Measurements from ENCODE around the gene MPHOSPH8. TPM values are rescaled to one million over a fixed set of nuclear protein-coding genes. Genes with fewer than 3 reads are reported as not detected.

The MPHOSPH8 gene
- total RNA-seq, 1 donor from 2014 or later = 16.4 TPM

DNA sequence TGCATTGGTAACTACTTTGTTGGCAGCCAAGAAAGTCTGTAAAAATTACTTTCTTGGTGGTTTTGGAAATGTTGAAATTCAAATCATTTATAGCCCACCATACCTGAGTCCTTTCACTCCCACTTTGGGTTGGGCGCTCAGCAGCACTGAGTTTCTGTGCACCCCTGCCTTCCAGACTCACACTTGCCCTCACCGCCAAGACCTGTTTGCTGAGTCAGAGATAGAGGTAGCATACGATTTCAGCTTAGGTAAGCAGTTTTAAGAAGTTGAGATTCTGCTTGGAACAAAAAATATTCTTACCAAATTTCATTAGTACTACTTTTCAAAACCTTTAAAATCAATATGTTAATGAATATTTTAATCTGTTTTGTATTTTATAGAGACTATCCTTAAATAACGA lies 12.6 kb downstream of the MPHOSPH8 start:
- TF ChIP-seq, protein P1, sequence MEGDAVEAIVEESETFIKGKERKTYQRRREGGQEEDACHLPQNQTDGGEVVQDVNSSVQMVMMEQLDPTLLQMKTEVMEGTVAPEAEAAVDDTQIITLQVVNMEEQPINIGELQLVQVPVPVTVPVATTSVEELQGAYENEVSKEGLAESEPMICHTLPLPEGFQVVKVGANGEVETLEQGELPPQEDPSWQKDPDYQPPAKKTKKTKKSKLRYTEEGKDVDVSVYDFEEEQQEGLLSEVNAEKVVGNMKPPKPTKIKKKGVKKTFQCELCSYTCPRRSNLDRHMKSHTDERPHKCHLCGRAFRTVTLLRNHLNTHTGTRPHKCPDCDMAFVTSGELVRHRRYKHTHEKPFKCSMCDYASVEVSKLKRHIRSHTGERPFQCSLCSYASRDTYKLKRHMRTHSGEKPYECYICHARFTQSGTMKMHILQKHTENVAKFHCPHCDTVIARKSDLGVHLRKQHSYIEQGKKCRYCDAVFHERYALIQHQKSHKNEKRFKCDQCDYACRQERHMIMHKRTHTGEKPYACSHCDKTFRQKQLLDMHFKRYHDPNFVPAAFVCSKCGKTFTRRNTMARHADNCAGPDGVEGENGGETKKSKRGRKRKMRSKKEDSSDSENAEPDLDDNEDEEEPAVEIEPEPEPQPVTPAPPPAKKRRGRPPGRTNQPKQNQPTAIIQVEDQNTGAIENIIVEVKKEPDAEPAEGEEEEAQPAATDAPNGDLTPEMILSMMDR (conservative IDR thresholded peaks at IDR 0.05; ENCODE audit: low read depth, low read length) = no peak
- no peak for DNase-seq (ENCODE audit: low read depth)
- no peak overlapping the region for H3K4me3 ChIP-seq (ENCODE audit: low read depth, low read length)

DNA sequence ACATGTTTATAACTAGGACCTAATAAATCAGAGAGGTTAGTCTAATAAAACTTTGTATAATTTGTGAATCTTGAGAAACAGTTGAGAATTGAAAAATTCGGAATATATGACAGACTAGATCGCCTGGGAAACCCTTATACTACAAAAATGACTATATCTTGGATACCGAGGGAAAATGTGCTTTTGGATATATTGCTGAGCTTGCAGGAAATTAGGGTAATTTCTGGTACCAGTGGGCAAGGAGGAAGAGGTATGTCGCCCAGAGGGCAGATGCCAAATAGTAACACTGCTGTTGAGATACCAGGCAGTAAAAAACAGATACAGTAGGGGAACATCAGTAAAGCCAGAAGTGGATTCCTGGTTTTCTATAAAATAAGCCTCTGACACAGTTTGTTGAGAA lies 17.3 kb downstream of the MPHOSPH8 start:
- TF ChIP-seq, protein P1 (conservative IDR thresholded peaks at IDR 0.05; ENCODE audit: low read depth, low read length) = no peak
- no peak for DNase-seq (ENCODE audit: low read depth)
- no peak overlapping the region for H3K4me3 ChIP-seq (ENCODE audit: low read depth, low read length)

DNA sequence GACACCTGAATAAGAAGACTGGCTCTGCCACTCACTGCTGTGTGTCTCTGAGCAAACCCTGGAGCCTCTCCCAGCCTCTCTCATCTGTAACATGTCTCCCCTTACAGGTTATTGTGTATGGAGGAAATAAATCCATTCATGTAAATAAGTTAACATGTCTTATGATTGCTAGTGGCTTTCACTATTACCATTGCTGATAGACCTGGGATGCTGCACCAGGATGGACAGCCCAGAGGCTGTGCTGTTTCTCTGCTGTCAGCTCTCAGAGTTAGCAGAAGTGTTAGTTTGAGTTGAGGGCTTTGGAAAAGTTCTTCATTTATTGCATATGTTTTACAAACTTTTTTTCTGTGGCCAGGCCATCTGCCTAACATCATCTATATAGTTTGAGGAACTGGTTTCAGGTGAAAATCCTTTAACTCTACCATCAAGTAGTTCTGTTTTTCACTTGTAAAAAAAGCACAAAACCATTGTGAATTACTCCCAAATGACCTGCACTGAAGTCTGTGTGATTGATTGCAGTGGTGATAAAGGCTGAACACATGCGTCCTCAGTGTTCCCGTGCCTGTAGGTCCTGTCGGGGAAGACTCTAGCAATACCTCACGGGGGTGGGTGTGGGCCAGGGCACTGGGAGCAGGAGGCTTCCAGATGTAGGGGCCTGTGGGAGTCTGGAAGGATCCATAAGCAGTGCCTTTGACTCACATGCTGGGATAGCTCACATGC lies 24.6 kb downstream of the MPHOSPH8 start:
- TF ChIP-seq, protein P1 (conservative IDR thresholded peaks at IDR 0.05; ENCODE audit: low read depth, low read length) = no peak
- H3K4me3 ChIP-seq (ENCODE audit: low read depth, low read length) = no peak overlapping the region
- no peak for DNase-seq (ENCODE audit: low read depth)

DNA sequence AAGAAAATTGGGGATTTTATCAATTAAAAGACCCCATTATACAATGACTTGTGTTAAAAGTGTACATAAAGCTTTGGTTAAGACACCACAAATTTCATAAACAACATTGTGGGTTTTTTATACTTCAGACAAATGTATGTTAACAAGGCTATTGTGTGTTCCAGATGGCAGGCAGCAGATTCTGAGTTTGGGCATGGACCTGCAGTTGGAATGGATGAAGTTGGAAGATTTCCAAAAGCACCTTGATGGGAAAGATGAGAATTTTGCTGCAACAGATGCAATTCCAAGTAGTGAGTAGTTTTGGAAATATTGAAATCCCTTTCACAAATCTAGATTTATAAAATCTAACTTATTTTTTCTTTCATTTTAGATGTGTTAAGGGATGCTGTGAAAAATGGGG lies 25.4 kb downstream of the MPHOSPH8 start:
- DNase-seq (ENCODE audit: low read depth) = no peak
- H3K4me3 ChIP-seq (ENCODE audit: low read depth, low read length) = no peak overlapping the region
- TF ChIP-seq, protein P1 (conservative IDR thresholded peaks at IDR 0.05; ENCODE audit: low read depth, low read length) = no peak

DNA sequence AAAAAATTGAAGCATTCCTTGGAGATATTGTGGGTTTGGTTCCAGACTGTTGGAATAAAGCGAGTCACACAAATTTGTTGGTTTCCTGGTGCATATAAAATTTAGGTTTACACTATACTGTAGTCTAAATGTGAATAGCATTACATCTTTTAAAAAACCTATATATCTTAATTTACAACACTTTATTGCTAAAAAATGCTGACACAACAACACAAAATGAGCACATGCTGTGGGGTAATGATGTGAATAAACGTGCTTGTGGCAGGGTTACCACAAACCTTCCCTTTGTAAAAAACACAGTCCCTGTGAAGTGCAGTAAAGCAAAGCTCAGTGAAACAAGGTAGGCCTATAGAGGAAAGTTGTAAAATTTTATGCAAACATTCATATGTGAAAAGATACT lies 27.7 kb downstream of the MPHOSPH8 start:
- no peak for DNase-seq (ENCODE audit: low read depth)
- TF ChIP-seq, protein P1 (conservative IDR thresholded peaks at IDR 0.05; ENCODE audit: low read depth, low read length) = no peak
- H3K4me3 ChIP-seq (ENCODE audit: low read depth, low read length) = no peak overlapping the region

GRCh38 chr13:19661561-19661960 lies 28.1 kb downstream of the MPHOSPH8 start:
- TF ChIP-seq, protein P1 (conservative IDR thresholded peaks at IDR 0.05; ENCODE audit: low read depth, low read length) = no peak
- no peak for DNase-seq (ENCODE audit: low read depth)
- no peak overlapping the region for H3K4me3 ChIP-seq (ENCODE audit: low read depth, low read length)

GRCh38 chr13:19663416-19663979 lies 30.0 kb downstream of the MPHOSPH8 start:
- TF ChIP-seq, protein P1 (conservative IDR thresholded peaks at IDR 0.05; ENCODE audit: low read depth, low read length) = no peak

More at GRCh38 chr13:19663416-19663979, 30.0 kb downstream of the MPHOSPH8 start:
- no peak for DNase-seq (ENCODE audit: low read depth)
- no peak overlapping the region for H3K4me3 ChIP-seq (ENCODE audit: low read depth, low read length)

All from epithelial cell of proximal tubule (primary cell).